MM.1S (cell line): ENCODE results near the gene ASCC3.

Experiments
- DNase-seq: peaks from one replicate; pipeline ENCODE4 v3.0.0-alpha.2; 2015
- H2AFZ ChIP-seq: fragments of 300-600 bp; sonication (generic); 2 replicates; pipeline ENCODE4 v1.6.0; 2016; ENCODE audit warnings: antibody characterized with exemption, low read length
- H3F3A ChIP-seq: fragments of 300-600 bp; sonication (generic); 2 replicates; pipeline ENCODE4 v1.6.1; 2016; ENCODE audit warnings: mild to moderate bottlenecking, antibody characterized with exemption, low read length, moderate library complexity, mixed read lengths; ENCODE audit not compliant: insufficient read depth
- H3K27ac ChIP-seq: fragments of 300-600 bp; sonication (generic); 2 replicates; pipeline ENCODE4 v1.5.1; 2016; ENCODE audit warnings: mild to moderate bottlenecking, low read length
- H3K27me3 ChIP-seq: fragments of 300-600 bp; sonication (generic); replicated peaks from 2 replicates; pipeline ENCODE4 v1.6.0; 2016; ENCODE audit warnings: low read length; ENCODE audit not compliant: insufficient read depth
- H3K36me3 ChIP-seq: fragments of 300-600 bp; sonication (generic); replicated peaks from 2 replicates; pipeline ENCODE4 v1.6.1; 2016; ENCODE audit warnings: mild to moderate bottlenecking, low read length, mixed read lengths; ENCODE audit not compliant: insufficient read depth
- H3K4me1 ChIP-seq: fragments of 300-600 bp; sonication (generic); 2 replicates; pipeline ENCODE4 v1.6.1; 2016; ENCODE audit warnings: low read length, mixed read lengths
- H3K4me2 ChIP-seq: fragments of 300-600 bp; sonication (generic); 2 replicates; pipeline ENCODE4 v1.6.0; 2016; ENCODE audit warnings: low read depth, low read length
- H3K4me3 ChIP-seq: fragments of 300-600 bp; sonication (generic); 2 replicates; pipeline ENCODE4 v1.5.1; 2016; ENCODE audit warnings: low read length, mixed read lengths
- H3K79me2 ChIP-seq: fragments of 300-600 bp; sonication (generic); 2 replicates; pipeline ENCODE4 v1.6.1; 2016; ENCODE audit warnings: mixed run types, low read length, mixed read lengths
- H3K9ac ChIP-seq: fragments of 300-600 bp; sonication (generic); 2 replicates; pipeline ENCODE4 v1.6.1; 2016; ENCODE audit warnings: low read length, mixed read lengths
- H3K9me2 ChIP-seq: fragments of 300-600 bp; sonication (generic); replicated peaks from 2 replicates; pipeline ENCODE4 v1.6.1; 2016; ENCODE audit warnings: mild to moderate bottlenecking, low read length, mixed read lengths; ENCODE audit not compliant: insufficient read depth
- H3K9me3 ChIP-seq: fragments of 300-600 bp; sonication (generic); replicated peaks from 2 replicates; pipeline ENCODE4 v1.6.1; 2016; ENCODE audit warnings: mild to moderate bottlenecking, low read length, mixed read lengths; ENCODE audit not compliant: insufficient read depth
- H4K20me1 ChIP-seq: fragments of 300-600 bp; sonication (generic); 2 replicates; pipeline ENCODE4 v1.6.1; 2016; ENCODE audit warnings: mild to moderate bottlenecking, low read length, moderate library complexity, mixed read lengths; ENCODE audit not compliant: insufficient read depth
- CTCF ChIP-seq: fragments of 300-600 bp; sonication (generic); IDR thresholded peaks from 2 replicates; pipeline ENCODE4 v1.5.1; 2016; ENCODE audit warnings: antibody characterized with exemption, low read length, mixed read lengths
- EZH2 ChIP-seq: fragments of 300-600 bp; sonication (generic); optimal IDR thresholded peaks from 2 replicates; pipeline ENCODE3; 2017; ENCODE audit warnings: low read depth, mild to moderate bottlenecking, antibody characterized with exemption, low read length, mixed read lengths
- EZH2phosphoT487 ChIP-seq: fragments of 300-600 bp; sonication (generic); IDR thresholded peaks from 2 replicates; pipeline ENCODE4 v1.6.1; 2018; ENCODE audit warnings: antibody characterized with exemption, low read length

ASCC3 gene

DNA sequence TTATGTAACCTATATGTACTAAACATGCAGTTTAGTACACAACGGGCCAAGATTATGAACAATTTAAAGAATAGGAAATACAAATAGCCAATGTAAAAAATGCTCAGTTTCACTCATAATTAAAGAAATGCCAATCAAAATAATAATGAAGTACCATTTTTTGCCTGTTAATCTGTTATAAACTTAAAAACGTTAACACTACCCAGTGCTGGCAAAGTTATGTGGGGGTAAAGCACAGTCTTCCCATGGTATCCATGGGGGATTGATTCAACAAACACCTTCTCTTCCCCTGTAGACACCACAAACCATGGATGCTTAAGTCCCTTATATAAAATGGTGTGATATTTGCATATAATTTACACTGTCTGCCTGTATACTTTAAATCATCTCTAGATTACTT, 211.1 kb downstream of the ASCC3 start:
- no peak overlapping the region for H2AFZ ChIP-seq
- no peaks in the 10 kb centered on the region for H3K9me2 ChIP-seq
- no peak overlapping the region for H3K9ac ChIP-seq
- H3K36me3 ChIP-seq: no peaks in the 10 kb centered on the region
- no peak overlapping the region for H3K4me3 ChIP-seq
- no peaks in the 10 kb centered on the region for H3K9me3 ChIP-seq
- H3K4me2 ChIP-seq: no peak overlapping the region
- H3K27me3 ChIP-seq: no peaks in the 10 kb centered on the region
- no peaks in the 10 kb centered on the region for H4K20me1 ChIP-seq
- no peak overlapping the region for H3K27ac ChIP-seq
- peaks cover 9% of the 10 kb centered on the region; the same call in 1 of the 2 replicates for H3K4me1 ChIP-seq
- no peak for DNase-seq
- H3F3A ChIP-seq: peaks cover 3% of the 10 kb centered on the region
- no peaks in the 10 kb centered on the region for H3K79me2 ChIP-seq
- TF ChIP-seq CTCF: no peak
- TF ChIP-seq EZH2: no peak
- TF ChIP-seq EZH2phosphoT487: no peak

GRCh38 chr6:100665041-100665380, 216.1 kb downstream of the ASCC3 start:
- no peaks in the 10 kb centered on the region for H3K9me3 ChIP-seq
- no peaks in the 10 kb centered on the region for H3K9me2 ChIP-seq
- peaks cover 29% of the 10 kb centered on the region for H3K4me1 ChIP-seq
- no peaks in the 10 kb centered on the region for H3K79me2 ChIP-seq
- H3K27me3 ChIP-seq: no peaks in the 10 kb centered on the region
- peaks cover 11% of the 10 kb centered on the region for H3F3A ChIP-seq
- peak overlapping the region; percentile 79 for H3K27ac ChIP-seq
- H3K36me3 ChIP-seq: no peaks in the 10 kb centered on the region
- H3K4me3 ChIP-seq: peak overlapping the region; percentile 12; the same call in 1 of the 2 replicates
- DNase-seq: peak; percentile 87
- peak overlapping the region; percentile 14; the same call in 1 of the 2 replicates for H3K9ac ChIP-seq
- TF ChIP-seq EZH2: no peak
- TF ChIP-seq EZH2phosphoT487: no peak
- no peak for TF ChIP-seq CTCF
- H3K4me2 ChIP-seq: peak overlapping the region; percentile 75
- H2AFZ ChIP-seq: peak overlapping the region; percentile 49
- H4K20me1 ChIP-seq: no peaks in the 10 kb centered on the region

DNA sequence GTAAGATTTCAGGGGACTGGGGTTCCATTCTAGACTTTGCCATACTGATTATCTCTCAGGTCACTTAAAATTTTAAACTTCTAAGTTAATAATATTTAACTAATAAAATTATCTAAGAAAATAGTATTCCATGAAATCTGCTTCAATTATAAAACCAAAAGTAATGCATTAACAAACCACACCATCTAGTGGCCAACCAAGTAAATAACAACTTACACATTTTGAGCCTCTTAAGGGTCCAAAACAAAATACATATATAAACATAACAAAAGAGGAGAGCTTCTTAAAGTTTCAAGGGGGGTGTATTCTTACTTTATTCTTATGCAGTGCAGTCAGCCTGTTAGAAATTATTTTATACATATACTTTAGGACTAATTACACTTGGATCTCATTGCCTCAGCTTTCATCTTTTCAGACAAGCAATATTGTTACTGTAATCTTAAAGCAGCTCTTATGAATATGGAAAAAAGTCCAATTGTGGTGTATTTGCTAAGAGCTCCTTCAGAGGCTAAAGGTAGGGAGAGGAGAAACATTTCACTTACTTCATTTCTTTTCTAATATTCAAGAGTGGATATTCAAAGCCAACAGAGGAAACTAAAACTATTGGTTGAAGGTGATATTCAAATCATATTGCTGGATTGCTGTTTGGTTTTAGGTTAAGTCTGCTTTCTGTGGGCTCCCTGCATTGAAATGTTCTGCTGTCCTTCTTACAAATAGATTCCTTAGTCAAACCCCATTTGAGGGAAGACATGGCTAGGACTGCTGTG, 216.7 kb downstream of the ASCC3 start:
- H3K9me2 ChIP-seq: no peaks in the 10 kb centered on the region
- H3K36me3 ChIP-seq: no peaks in the 10 kb centered on the region
- H2AFZ ChIP-seq: peak overlapping the region; percentile 49
- peaks cover 29% of the 10 kb centered on the region for H3K4me1 ChIP-seq
- no peaks in the 10 kb centered on the region for H4K20me1 ChIP-seq
- peak overlapping the region; percentile 75 for H3K4me2 ChIP-seq
- no peaks in the 10 kb centered on the region for H3K9me3 ChIP-seq
- DNase-seq: peak; percentile 36
- no peaks in the 10 kb centered on the region for H3K79me2 ChIP-seq
- H3K9ac ChIP-seq: peak overlapping the region; percentile 14; the same call in 1 of the 2 replicates
- TF ChIP-seq CTCF (peak; percentile 51), EZH2phosphoT487 (no peak)
- H3F3A ChIP-seq: peaks cover 11% of the 10 kb centered on the region
- H3K4me3 ChIP-seq: peak overlapping the region; percentile 12; the same call in 1 of the 2 replicates
- peak overlapping the region; percentile 79 for H3K27ac ChIP-seq
- no peaks in the 10 kb centered on the region for H3K27me3 ChIP-seq
